HEK293 (cell line): ENCODE data around the gene CBX5.

Source experiments
- GLI4 ChIP-seq: fragments of 450-650 bp; formaldehyde crosslinking; IDR thresholded peaks from 2 replicates; pipeline ENCODE4 v1.5.1; 2016; ENCODE audit warnings: missing biosample characterization, missing genetic modification characterization
- OVOL3 ChIP-seq: fragments of 450-650 bp; formaldehyde crosslinking; IDR thresholded peaks from 2 replicates; pipeline ENCODE4 v1.5.1; 2016; ENCODE audit warnings: missing biosample characterization, missing genetic modification characterization
- SALL2 ChIP-seq: fragments of 450-650 bp; formaldehyde crosslinking; IDR thresholded peaks from 2 replicates; pipeline ENCODE4 v1.5.0; 2017; ENCODE audit warnings: missing biosample characterization, mild to moderate bottlenecking, missing genetic modification characterization, borderline replicate concordance
- TCF7L2 ChIP-seq: IDR thresholded peaks from 2 replicates; pipeline ENCODE4 v1.6.1; 2011; ENCODE audit warnings: low read depth, mild to moderate bottlenecking, inconsistent platforms, low read length, moderate library complexity, borderline replicate concordance
- ZFHX2 ChIP-seq: fragments of 450-650 bp; formaldehyde crosslinking; conservative IDR thresholded peaks from 2 replicates; pipeline ENCODE4 v1.5.1; 2016; ENCODE audit warnings: missing biosample characterization, missing genetic modification characterization
- ZNF10 ChIP-seq: fragments of 450-650 bp; formaldehyde crosslinking; IDR thresholded peaks from 2 replicates; pipeline ENCODE4 v1.5.1; 2017; ENCODE audit warnings: missing biosample characterization, missing genetic modification characterization
- ZNF16 ChIP-seq: fragments of 450-650 bp; formaldehyde crosslinking; IDR thresholded peaks from 2 replicates; pipeline ENCODE4 v1.5.1; 2016; ENCODE audit warnings: low read depth, missing biosample characterization, missing genetic modification characterization
- ZNF184 ChIP-seq: fragments of 450-650 bp; IDR thresholded peaks from 2 replicates; pipeline ENCODE4 v1.5.1; 2018; ENCODE audit warnings: missing biosample characterization, mild to moderate bottlenecking, missing genetic modification characterization
- ZNF292 ChIP-seq: fragments of 450-650 bp; formaldehyde crosslinking; IDR thresholded peaks from 2 replicates; pipeline ENCODE4 v1.5.1; 2016; ENCODE audit warnings: low read depth, missing biosample characterization, missing genetic modification characterization, borderline replicate concordance
- ZNF335 ChIP-seq: fragments of 450-650 bp; formaldehyde crosslinking; conservative IDR thresholded peaks from 2 replicates; pipeline ENCODE4 v1.5.1; 2016; ENCODE audit warnings: missing biosample characterization, missing genetic modification characterization
- ZNF449 ChIP-seq: fragments of 450-650 bp; formaldehyde crosslinking; IDR thresholded peaks from 2 replicates; pipeline ENCODE4 v1.5.1; 2017; ENCODE audit warnings: missing biosample characterization, mild to moderate bottlenecking, missing genetic modification characterization, moderate library complexity
- ZNF513 ChIP-seq: fragments of 450-650 bp; IDR thresholded peaks from 2 replicates; pipeline ENCODE4 v1.5.1; 2018; ENCODE audit warnings: missing biosample characterization, missing genetic modification characterization
- ZNF518A ChIP-seq: fragments of 450-650 bp; formaldehyde crosslinking; conservative IDR thresholded peaks from 2 replicates; pipeline ENCODE4 v1.5.1; 2016; ENCODE audit warnings: low read depth, missing biosample characterization, missing genetic modification characterization
- ZNF549 ChIP-seq: fragments of 450-650 bp; IDR thresholded peaks from 2 replicates; pipeline ENCODE4 v1.5.1; 2018; ENCODE audit warnings: missing biosample characterization, missing genetic modification characterization, mild to moderate bottlenecking, inconsistent platforms, moderate library complexity
- ZNF596 ChIP-seq: fragments of 450-650 bp; IDR thresholded peaks from 2 replicates; pipeline ENCODE4 v1.5.0; 2018; ENCODE audit warnings: missing biosample characterization, mild to moderate bottlenecking, missing genetic modification characterization, moderate library complexity
- ZNF600 ChIP-seq: fragments of 450-650 bp; formaldehyde crosslinking; IDR thresholded peaks from 2 replicates; pipeline ENCODE4 v1.5.1; 2016; ENCODE audit warnings: missing biosample characterization, missing genetic modification characterization
- ZNF621 ChIP-seq: fragments of 450-650 bp; formaldehyde crosslinking; IDR thresholded peaks from 2 replicates; pipeline ENCODE4 v1.5.1; 2017; ENCODE audit warnings: missing biosample characterization, missing genetic modification characterization
- ZNF623 ChIP-seq: fragments of 450-650 bp; formaldehyde crosslinking; IDR thresholded peaks from 2 replicates; pipeline ENCODE4 v1.5.1; 2016; ENCODE audit warnings: missing biosample characterization, missing genetic modification characterization
- ZNF626 ChIP-seq: fragments of 450-650 bp; sonication (Bioruptor Pico); formaldehyde crosslinking; IDR thresholded peaks from 2 replicates; pipeline ENCODE4 v1.5.1; 2018; ENCODE audit warnings: missing biosample characterization, missing genetic modification characterization, inconsistent platforms
- ZNF664 ChIP-seq: fragments of 450-650 bp; formaldehyde crosslinking; IDR thresholded peaks from 2 replicates; pipeline ENCODE4 v1.5.1; 2016; ENCODE audit warnings: missing biosample characterization, missing genetic modification characterization
- ZNF704 ChIP-seq: fragments of 450-650 bp; formaldehyde crosslinking; IDR thresholded peaks from 2 replicates; pipeline ENCODE4 v1.5.1; 2016; ENCODE audit warnings: missing biosample characterization, missing genetic modification characterization
- ZXDB ChIP-seq: fragments of 450-650 bp; formaldehyde crosslinking; IDR thresholded peaks from 2 replicates; pipeline ENCODE4 v1.5.1; 2016; ENCODE audit warnings: missing biosample characterization, missing genetic modification characterization
- TF ChIP-seq, protein P1 (sequence below): fragments of 450-650 bp; formaldehyde crosslinking; IDR thresholded peaks from 2 replicates; pipeline ENCODE4 v1.5.1; 2017; ENCODE audit warnings: missing biosample characterization, missing genetic modification characterization
- TF ChIP-seq, protein P2 (sequence below): fragments of 450-650 bp; formaldehyde crosslinking; IDR thresholded peaks from 2 replicates; pipeline ENCODE4 v1.5.1; 2016; ENCODE audit warnings: missing biosample characterization, missing genetic modification characterization
- TF ChIP-seq, protein P3 (sequence below): fragments of 450-650 bp; formaldehyde crosslinking; IDR thresholded peaks from 2 replicates; pipeline ENCODE4 v1.5.1; 2016; ENCODE audit warnings: missing biosample characterization, missing genetic modification characterization

CBX5 gene

GRCh38 chr12:54207539-54208294 is 72.2 kb downstream of the CBX5 start (continued):
- TF ChIP-seq ZNF664 (tag by site-specific recombination), result no peak
- no peak for TF ChIP-seq OVOL3 (tag by site-specific recombination)
- TF ChIP-seq, protein P1, sequence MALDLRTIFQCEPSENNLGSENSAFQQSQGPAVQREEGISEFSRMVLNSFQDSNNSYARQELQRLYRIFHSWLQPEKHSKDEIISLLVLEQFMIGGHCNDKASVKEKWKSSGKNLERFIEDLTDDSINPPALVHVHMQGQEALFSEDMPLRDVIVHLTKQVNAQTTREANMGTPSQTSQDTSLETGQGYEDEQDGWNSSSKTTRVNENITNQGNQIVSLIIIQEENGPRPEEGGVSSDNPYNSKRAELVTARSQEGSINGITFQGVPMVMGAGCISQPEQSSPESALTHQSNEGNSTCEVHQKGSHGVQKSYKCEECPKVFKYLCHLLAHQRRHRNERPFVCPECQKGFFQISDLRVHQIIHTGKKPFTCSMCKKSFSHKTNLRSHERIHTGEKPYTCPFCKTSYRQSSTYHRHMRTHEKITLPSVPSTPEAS (tag by site-specific recombination), result 0 out of 2 replicates have a peak, but pooled peaks have one; percentile 10
- no peak for TF ChIP-seq ZNF513
- TF ChIP-seq ZXDB, result peak; percentile 50; the same call in 1 of the 2 replicates
- TF ChIP-seq ZNF16 (tag by site-specific recombination), result no peak
- TF ChIP-seq ZNF626 (tag by site-specific recombination), result no peak
- peak; percentile 27; the same call in 1 of the 2 replicates for TF ChIP-seq ZFHX2 (tag by site-specific recombination)
- TF ChIP-seq ZNF549 (tag by site-specific recombination), result no peak
- TF ChIP-seq, protein P2, sequence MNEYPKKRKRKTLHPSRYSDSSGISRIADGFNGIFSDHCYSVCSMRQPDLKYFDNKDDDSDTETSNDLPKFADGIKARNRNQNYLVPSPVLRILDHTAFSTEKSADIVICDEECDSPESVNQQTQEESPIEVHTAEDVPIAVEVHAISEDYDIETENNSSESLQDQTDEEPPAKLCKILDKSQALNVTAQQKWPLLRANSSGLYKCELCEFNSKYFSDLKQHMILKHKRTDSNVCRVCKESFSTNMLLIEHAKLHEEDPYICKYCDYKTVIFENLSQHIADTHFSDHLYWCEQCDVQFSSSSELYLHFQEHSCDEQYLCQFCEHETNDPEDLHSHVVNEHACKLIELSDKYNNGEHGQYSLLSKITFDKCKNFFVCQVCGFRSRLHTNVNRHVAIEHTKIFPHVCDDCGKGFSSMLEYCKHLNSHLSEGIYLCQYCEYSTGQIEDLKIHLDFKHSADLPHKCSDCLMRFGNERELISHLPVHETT (tag by site-specific recombination), result peak; percentile 63; the same call in 1 of the 2 replicates
- no peak for TF ChIP-seq ZNF623 (tag by site-specific recombination)
- TF ChIP-seq ZNF184 (tag by site-specific recombination), result no peak
- TF ChIP-seq ZNF518A (tag by site-specific recombination), result no peak
- no peak for TF ChIP-seq ZNF10 (tag by site-specific recombination)
- TF ChIP-seq ZNF704, result no peak
- peak; percentile 96 for TF ChIP-seq ZNF335 (tag by site-specific recombination)
- TF ChIP-seq ZNF292 (tag by site-specific recombination), result no peak
- TF ChIP-seq, protein P3, sequence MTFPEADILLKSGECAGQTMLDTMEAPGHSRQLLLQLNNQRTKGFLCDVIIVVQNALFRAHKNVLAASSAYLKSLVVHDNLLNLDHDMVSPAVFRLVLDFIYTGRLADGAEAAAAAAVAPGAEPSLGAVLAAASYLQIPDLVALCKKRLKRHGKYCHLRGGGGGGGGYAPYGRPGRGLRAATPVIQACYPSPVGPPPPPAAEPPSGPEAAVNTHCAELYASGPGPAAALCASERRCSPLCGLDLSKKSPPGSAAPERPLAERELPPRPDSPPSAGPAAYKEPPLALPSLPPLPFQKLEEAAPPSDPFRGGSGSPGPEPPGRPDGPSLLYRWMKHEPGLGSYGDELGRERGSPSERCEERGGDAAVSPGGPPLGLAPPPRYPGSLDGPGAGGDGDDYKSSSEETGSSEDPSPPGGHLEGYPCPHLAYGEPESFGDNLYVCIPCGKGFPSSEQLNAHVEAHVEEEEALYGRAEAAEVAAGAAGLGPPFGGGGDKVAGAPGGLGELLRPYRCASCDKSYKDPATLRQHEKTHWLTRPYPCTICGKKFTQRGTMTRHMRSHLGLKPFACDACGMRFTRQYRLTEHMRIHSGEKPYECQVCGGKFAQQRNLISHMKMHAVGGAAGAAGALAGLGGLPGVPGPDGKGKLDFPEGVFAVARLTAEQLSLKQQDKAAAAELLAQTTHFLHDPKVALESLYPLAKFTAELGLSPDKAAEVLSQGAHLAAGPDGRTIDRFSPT (tag by site-specific recombination), result no peak
- TF ChIP-seq SALL2 (tag by site-specific recombination), result no peak
- no peak for TF ChIP-seq GLI4 (tag by site-specific recombination)
- TF ChIP-seq ZNF600 (tag by site-specific recombination), result 0 out of 2 replicates have a peak, but pooled peaks have one; percentile 27
- TF ChIP-seq ZNF449, result no peak
- no peak for TF ChIP-seq ZNF596 (tag by site-specific recombination)
- no peak for TF ChIP-seq ZNF621 (tag by site-specific recombination)
- no peak for TF ChIP-seq TCF7L2
